DLD1 (cell line): Measurements from ENCODE around the gene FARSB.

Experiments used
- in situ Hi-C: cut with HindIII; loops from 2 replicates; pipeline ENCODE4 v1.10.0; 2017; ENCODE audit warnings: low sequenced_read_pairs

FARSB gene

GRCh38 chr2:222655787-222656525 is at the start of gene FARSB:
Gene FARSB, minus strand, starts transcription at chr2:222656092. Its CDS starts 19 bp downstream, at chr2:222656073.
- in situ Hi-C loops = no loop called here

GRCh38 chr2:222703886-222704285 is 48.0 kb upstream of the FARSB start:
- in situ Hi-C loops = no loop called here

- in situ Hi-C loops = no loop called here
These were observed 47.2 kb upstream of the FARSB start for GRCh38 chr2:222703091-222703490.

GRCh38 chr2:222701721-222702131 is 45.8 kb upstream of the FARSB start:
- in situ Hi-C loops = no loop called here

- in situ Hi-C loops = no loop called here
These were observed 45.3 kb upstream of the FARSB start for GRCh38 chr2:222701233-222701632.

- in situ Hi-C loops = loop anchor here (25.0 kb wide), 1 partner anchor 239 kb away; no protein-coding TSS in a partner anchor
These were observed 42.4 kb upstream of the FARSB start for GRCh38 chr2:222698276-222698675.

GRCh38 chr2:222693837-222694236 is 37.9 kb upstream of the FARSB start:
- in situ Hi-C loops = loop anchor here (25.0 kb wide), 1 partner anchor 243 kb away; no protein-coding TSS in a partner anchor

- in situ Hi-C loops = loop anchor here (25.0 kb wide), 1 partner anchor 244 kb away; no protein-coding TSS in a partner anchor
These were observed 37.5 kb upstream of the FARSB start for GRCh38 chr2:222693413-222693812.

GRCh38 chr2:222690564-222691200 is 34.8 kb upstream of the FARSB start:
- in situ Hi-C loops = loop anchor here (25.0 kb wide), 1 partner anchor 247 kb away; no protein-coding TSS in a partner anchor

- in situ Hi-C loops = loop anchor here (25.0 kb wide), 1 partner anchor 248 kb away; no protein-coding TSS in a partner anchor
These were observed 33.4 kb upstream of the FARSB start for GRCh38 chr2:222689322-222689721.

- in situ Hi-C loops = loop anchor here (25.0 kb wide), 1 partner anchor 248 kb away; no protein-coding TSS in a partner anchor
These were observed 33.0 kb upstream of the FARSB start for GRCh38 chr2:222688917-222689316.

- in situ Hi-C loops = loop anchor here (25.0 kb wide), 1 partner anchor 251 kb away; no protein-coding TSS in a partner anchor
These were observed 30.3 kb upstream of the FARSB start for GRCh38 chr2:222686086-222686750.

- in situ Hi-C loops = loop anchor here (25.0 kb wide), 1 partner anchor 253 kb away; no protein-coding TSS in a partner anchor
These were observed 27.9 kb upstream of the FARSB start for GRCh38 chr2:222683805-222684204.

- in situ Hi-C loops = loop anchor here (25.0 kb wide), 1 partner anchor 259 kb away; no protein-coding TSS in a partner anchor
These were observed 22.1 kb upstream of the FARSB start for GRCh38 chr2:222677981-222678380.

- in situ Hi-C loops = no loop called here
These were observed 18.0 kb upstream of the FARSB start for GRCh38 chr2:222673883-222674282.

- in situ Hi-C loops = no loop called here
These were observed 17.4 kb upstream of the FARSB start for GRCh38 chr2:222673273-222673672.

GRCh38 chr2:222672068-222672401 is 16.1 kb upstream of the FARSB start:
- in situ Hi-C loops = no loop called here

GRCh38 chr2:222671259-222672067 is 15.6 kb upstream of the FARSB start, which contains the start of gene MOGAT1:
Gene MOGAT1, plus strand, starts transcription at chr2:222671658. Its CDS starts 128 bp downstream, at chr2:222671786.
- in situ Hi-C loops = no loop called here

GRCh38 chr2:222670191-222671038 is 14.5 kb upstream of the FARSB start:
- in situ Hi-C loops = no loop called here
